NCI-H526 (cell line): ENCODE results near the gene EPYC.

Experiments
- DNase-seq, 2 experiments: peaks; one replicate each; lab custom pipeline; 2025; lab: John Stamatoyannopoulos, UW

Gene EPYC, protein sequence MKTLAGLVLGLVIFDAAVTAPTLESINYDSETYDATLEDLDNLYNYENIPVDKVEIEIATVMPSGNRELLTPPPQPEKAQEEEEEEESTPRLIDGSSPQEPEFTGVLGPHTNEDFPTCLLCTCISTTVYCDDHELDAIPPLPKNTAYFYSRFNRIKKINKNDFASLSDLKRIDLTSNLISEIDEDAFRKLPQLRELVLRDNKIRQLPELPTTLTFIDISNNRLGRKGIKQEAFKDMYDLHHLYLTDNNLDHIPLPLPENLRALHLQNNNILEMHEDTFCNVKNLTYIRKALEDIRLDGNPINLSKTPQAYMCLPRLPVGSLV

GRCh38 chr12:91004872-91005271 lies at the start of gene EPYC:
Gene EPYC, minus strand, starts transcription at chr12:91004972. Its CDS starts 2,407 bp downstream, at chr12:91002565.
- DNase-seq: no peak

GRCh38 chr12:91053951-91054715 lies 49.4 kb upstream of the EPYC start:
- DNase-seq: no peak

GRCh38 chr12:91052026-91052425 lies 47.3 kb upstream of the EPYC start:
- no peak for DNase-seq

- DNase-seq: no peak
These were observed 39.8 kb upstream of the EPYC start for GRCh38 chr12:91044586-91044985.

DNA sequence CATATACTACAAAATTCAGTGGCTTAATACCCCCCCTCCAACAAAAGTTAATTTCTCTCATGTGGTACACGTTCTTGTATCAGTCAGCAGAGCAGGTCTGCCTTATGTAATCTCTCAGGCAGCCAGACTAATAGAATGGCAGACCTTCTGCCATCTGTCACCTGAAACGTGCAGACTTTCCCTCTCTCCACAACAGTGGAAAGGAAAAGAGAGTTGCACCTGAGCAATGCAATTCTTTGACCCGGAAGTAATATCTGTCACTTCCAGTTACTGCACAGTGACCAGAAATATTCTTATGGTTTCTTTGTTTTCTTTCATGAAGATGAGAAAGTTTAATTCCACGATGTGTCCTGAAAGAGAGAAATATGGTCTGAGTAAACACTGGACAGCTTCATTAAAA lies 38.6 kb upstream of the EPYC start:
- no peak for DNase-seq

DNA sequence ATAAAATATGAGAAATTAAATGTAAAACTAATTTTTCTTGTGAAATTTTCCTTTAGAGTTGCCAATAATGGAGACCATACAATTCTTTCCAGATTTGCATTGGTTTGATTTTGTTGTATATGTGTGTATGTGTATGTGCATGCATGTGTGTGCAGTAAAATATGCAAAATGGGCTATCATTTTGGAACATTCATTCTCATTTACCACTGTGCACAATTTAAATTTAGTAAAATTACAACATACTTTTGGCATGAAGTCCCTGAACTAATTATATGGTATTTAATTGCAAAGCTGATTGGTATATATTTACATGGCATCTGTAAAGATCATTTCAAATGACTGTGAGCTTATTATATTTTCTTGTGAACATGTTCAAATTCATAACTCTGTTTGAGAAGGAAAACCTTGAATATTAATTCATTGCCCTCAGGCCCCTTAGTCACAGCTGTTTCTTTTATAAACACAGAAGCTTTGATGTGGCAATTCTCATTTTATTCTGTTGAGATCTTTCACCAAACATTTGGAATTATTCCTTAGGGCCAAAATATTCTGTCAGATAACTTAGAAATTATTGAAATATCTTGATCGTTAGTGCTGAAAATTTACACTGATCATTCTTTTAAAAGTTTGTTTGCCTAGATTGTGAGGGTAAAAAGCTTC lies 35.5 kb upstream of the EPYC start:
- DNase-seq: no peak

DNA sequence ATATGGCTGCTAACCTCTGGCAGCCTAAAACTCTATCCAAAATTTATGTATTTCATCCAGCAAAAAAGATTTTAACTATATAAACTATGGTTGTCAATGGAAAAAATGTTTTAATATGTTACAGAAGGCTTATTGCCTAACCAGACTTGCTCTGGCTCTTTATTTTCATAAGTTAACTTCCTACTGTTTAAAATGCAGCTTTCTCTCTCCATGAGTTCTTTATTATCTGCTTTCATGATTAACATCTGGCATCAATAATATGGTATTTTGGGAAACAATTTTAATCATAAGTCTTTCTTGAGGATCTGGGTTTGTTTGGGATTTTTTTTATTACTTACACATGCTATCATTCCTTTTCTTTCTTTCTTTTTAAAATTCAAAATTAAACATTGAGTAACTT lies 32.5 kb upstream of the EPYC start:
- no peak for DNase-seq

DNA sequence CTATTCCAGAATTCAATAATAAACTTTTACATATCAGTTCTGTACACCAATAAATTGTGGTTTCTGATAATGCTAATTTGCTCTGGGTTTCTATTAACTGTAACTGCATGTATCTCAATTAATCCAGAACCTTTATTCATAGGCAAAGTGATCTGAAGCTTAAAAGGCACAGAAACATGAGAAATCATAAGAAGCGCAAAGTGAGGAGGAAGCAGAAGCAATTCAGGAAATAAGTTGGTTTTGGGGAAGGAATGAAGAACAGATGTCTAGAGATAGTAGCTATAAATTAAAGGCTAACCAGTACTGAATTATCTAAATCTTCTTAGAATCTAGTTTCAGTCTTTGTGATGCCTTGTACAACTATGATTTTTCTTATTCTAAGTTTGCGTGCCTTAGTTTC lies 28.5 kb upstream of the EPYC start:
- no peak for DNase-seq

- DNase-seq: no peak
These were observed 18.7 kb upstream of the EPYC start for GRCh38 chr12:91023326-91024004.

- no peak for DNase-seq
These were observed 16.3 kb upstream of the EPYC start for GRCh38 chr12:91021076-91021475.

- no peak for DNase-seq
These were observed 14.7 kb upstream of the EPYC start for GRCh38 chr12:91019455-91019854.

DNA sequence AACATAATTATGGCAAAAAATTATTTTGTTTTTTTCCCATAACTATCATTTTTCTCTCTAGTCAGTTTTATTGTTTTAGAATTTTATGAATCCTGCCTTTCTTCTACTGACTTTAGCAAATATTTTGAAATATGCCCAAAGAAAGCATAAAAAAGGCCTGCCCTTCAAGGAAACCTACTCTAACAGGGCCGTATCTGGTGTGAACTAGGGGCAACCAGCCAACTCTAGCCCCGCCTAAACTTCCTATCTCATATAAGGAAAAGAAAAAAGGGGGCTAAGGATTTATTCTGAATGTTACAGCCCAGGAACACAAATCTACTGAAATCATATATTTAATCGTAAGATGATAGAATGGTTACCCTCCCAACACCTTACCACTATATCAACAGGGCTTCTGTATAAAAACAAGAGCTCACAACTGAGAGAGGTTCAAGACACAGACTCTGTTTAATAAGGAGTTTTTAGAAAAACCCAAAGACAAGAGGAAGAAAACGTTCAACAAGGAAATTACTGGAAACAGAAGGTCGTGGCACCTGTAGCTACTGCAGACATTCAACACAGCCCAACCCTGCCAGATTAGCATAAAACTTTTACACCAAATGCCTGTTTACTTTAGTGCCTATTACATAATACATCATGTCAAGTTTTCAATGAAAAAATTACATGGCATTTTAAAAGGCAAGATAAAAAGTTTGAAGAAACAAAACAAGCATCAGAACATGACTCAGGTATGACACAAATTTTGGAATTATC lies 12.9 kb upstream of the EPYC start:
- no peak for DNase-seq

GRCh38 chr12:91017043-91017442 lies 12.3 kb upstream of the EPYC start:
- no peak for DNase-seq

- no peak for DNase-seq
These were observed 4.7 kb upstream of the EPYC start for GRCh38 chr12:91009319-91009950.

GRCh38 chr12:91007531-91008290 lies 2.9 kb upstream of the EPYC start:
- no peak for DNase-seq

DNA sequence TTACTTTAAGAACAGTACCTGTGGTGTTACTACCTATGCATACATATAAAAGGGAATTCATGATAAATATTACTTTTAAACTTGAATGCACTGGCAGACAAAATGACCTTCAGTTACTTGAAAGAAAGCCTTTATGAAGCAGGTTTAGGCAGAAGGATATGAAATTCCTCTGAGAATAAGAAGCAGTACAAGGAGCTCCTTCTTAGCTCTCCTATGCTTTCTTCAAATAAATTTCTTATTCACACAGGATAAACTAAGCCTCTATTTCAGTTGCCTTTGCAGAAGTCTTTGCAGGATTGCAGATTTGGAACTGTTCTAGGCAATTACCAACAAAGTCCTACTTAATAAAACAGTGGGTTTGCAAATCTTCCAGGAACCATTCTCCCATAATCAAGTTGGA lies 1.0 kb downstream of the EPYC start:
- no peak for DNase-seq

- DNase-seq: no peak
These were observed 3.5 kb downstream of the EPYC start for GRCh38 chr12:91001306-91001705.

- no peak for DNase-seq
These were observed 4.8 kb downstream of the EPYC start for GRCh38 chr12:90999966-91000365.

DNA sequence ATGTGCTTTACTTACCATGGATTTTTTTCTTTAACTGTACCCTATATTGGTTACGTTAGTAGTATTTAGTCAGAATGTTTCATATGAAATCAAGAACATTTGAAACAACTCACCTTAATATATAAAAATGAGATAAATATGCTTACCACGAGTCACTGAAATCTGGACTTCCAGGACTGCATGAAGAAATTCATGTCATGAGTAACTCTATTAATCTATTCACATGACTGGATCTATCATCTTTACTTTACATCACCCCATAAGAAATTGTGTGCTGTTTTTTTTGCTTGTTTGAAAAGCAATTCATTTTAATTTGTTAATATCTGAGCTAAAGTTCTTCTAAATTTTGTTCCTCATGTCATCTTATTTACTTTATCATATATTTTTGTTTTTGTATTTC lies 5.2 kb downstream of the EPYC start:
- DNase-seq: no peak

- DNase-seq: no peak
These were observed 9.8 kb downstream of the EPYC start for GRCh38 chr12:90995010-90995409.
